HAP-1 (cell line): ENCODE measurements around the gene PLEKHH3.

Experiments used
- DNase-seq, 2 experiments: peaks; one replicate each; pipeline ENCODE4 v3.0.0-alpha.2; 2016 to 2020; ENCODE audit warnings: low spot score in 2 of 2
- H3K27me3 ChIP-seq: fragments of 250-450 bp; sonication (Bioruptor Pico); 2 replicates; pipeline ENCODE4 v1.5.1; 2020; ENCODE audit warnings: low read depth, mild to moderate bottlenecking, moderate library complexity
- H3K36me3 ChIP-seq: fragments of 250-450 bp; sonication (Bioruptor Pico); replicated peaks from 2 replicates; pipeline ENCODE4 v1.5.1; 2020; ENCODE audit warnings: mild to moderate bottlenecking
- H3K4me1 ChIP-seq: fragments of 250-450 bp; sonication (Bioruptor Pico); 2 replicates; pipeline ENCODE4 v1.5.1; 2020; ENCODE audit warnings: mild to moderate bottlenecking
- H3K4me3 ChIP-seq: fragments of 250-450 bp; sonication (Bioruptor Pico); 2 replicates; pipeline ENCODE4 v1.5.1; 2020; ENCODE audit warnings: mild to moderate bottlenecking, moderate library complexity
- H3K9me3 ChIP-seq: fragments of 250-450 bp; sonication (Bioruptor Pico); 2 replicates; pipeline ENCODE4 v1.5.1; 2020; ENCODE audit warnings: mild to moderate bottlenecking, moderate library complexity
- in situ Hi-C: fragments of 300-500 bp; cut with MboI; formaldehyde crosslinking; loops from 3 replicates; pipeline ENCODE4 v1.14.3; 2020; ENCODE audit warnings: low sequenced_read_pairs, inconsistent platforms, mixed read lengths

Gene PLEKHH3

DNA sequence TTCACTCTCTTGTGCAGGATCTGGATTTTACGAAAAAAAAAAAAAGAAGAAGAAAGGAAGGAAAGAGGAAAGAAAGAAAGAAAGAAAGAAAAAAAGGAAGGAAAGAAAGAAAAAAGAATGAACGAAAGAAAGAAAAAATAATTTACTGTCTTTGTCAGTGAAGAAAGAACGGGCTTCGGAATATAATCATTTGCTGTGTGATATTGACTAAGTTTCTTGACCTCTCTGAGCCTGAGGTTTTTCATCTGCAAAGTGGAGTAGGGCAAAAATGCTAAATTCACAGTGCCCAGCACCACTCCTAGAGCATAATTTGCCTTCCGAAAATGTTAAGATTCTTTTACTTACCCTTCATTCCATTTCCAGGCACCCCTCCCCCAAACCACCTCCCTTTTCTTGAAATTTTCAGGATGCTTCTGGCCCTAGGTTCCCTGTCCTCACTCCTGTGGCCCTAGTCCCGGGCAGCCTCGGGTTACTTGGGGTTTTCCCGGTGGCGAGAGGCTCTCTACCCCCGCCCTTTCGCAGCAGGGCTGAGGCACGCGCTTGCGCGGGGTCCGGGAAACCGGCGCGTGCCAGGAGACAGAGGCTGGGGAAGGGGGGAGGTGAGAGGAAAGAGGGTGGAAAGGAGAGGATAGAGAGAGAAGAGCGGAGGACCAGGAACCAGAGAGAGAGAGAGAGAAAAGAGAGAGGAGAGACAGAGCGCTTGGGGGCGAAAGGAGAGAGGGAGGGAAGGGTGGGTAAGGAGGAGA lies 5.4 kb upstream of the PLEKHH3 start, which contains the start of gene CNTNAP1:
Gene CNTNAP1 (plus strand): TSS at position 556 of the 746 bp plus-strand sequence. CDS start 299 bp downstream, outside the sequence.
- H3K36me3 ChIP-seq: peaks cover 15% of the 10 kb centered on the region
- peak; percentile 78 to 87 for DNase-seq
- no peaks in the 10 kb centered on the region for H3K27me3 ChIP-seq
- H3K9me3 ChIP-seq: no peaks in the 10 kb centered on the region
- in situ Hi-C loops: no loop called here
- H3K4me1 ChIP-seq: peaks cover 45% of the 10 kb centered on the region
- peak within 1 kb of the TSS; percentile 48 for H3K4me3 ChIP-seq

DNA sequence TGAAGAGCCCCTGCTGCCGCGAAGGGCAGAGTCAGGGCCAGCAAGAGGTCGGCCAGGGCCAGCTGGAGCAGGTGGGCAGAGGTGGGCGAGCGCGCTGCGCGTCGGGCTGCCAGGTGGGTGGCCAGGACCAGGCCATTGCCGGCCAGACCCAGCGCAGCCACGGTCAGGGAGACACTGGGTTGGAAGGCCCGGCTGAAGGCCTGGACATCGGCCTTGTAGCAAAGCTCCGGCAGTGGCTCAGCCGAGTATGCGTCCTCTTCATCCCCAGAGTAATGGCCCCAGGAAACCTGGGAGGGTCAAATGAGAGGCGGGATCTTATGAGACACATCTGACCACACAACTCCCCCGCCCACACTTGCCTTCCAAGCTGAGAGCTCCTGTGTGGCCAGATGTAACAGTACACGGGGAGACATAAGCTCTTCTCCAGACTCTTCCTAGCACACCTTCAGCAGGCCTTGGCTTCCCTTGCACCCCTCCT lies 3.6 kb upstream of the PLEKHH3 start:
- Histone ChIP-seq H3K4me3 (no peak overlapping the region; the same call in 1 of the 2 replicates), H3K27me3 (no peaks in the 10 kb centered on the region), H3K9me3 (no peaks in the 10 kb centered on the region), H3K36me3 (peaks cover 6% of the 10 kb centered on the region), H3K4me1 (peaks cover 45% of the 10 kb centered on the region)
- peak in 1 of 2 experiments; percentile 59 for DNase-seq
- in situ Hi-C loops: no loop called here

DNA sequence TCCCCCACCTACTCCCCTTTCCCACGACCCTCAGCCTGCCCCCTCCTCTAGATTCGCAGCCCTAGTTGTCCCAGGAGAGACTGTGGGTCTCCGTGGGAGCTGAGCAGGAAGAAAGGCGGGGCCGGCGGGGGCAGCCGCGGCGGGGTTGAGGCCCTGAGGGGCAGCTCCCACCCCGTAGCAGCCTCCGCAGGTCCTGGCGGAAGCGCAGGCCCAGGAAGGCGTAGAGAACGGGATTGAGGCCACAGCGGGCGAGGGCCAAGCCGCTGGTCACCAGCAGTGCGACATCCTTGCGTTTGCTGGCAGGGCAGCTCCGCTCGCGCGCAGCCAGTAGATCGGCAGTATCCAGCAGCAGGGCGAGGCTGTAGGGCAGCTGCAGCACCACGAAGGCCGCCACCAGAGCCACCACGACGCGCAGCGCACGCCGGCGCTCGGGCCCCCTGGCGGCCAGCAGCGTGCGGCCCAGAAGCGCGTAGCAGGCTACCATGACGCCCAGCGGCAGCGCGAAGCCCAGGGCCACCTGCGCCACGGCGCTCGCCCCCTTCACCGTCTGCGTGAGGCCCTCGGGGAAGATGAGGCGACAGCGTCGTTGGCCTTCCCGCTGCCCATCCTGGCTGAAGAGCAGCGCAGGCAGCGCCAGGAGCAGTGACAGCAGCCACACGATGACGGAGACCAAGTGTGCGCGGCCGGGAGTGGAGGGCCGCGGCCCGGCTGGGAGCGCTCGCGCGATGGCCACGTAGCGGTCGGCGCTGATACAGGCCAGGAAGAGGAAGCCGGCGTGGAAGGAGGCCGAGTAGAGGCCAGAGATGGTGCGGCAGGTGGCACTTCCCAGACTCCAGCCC lies 2.9 kb upstream of the PLEKHH3 start:
- Histone ChIP-seq H3K4me1 (peaks cover 46% of the 10 kb centered on the region), H3K9me3 (no peaks in the 10 kb centered on the region), H3K36me3 (no peaks in the 10 kb centered on the region; the same call in none of the 2 replicates), H3K4me3 (peak overlapping the region; percentile 49), H3K27me3 (no peaks in the 10 kb centered on the region)
- peak; percentile 74 to 88 for DNase-seq
- in situ Hi-C loops: loop anchor here (5.0 kb wide), 1 partner anchor 97 kb away; no protein-coding TSS in a partner anchor

DNA sequence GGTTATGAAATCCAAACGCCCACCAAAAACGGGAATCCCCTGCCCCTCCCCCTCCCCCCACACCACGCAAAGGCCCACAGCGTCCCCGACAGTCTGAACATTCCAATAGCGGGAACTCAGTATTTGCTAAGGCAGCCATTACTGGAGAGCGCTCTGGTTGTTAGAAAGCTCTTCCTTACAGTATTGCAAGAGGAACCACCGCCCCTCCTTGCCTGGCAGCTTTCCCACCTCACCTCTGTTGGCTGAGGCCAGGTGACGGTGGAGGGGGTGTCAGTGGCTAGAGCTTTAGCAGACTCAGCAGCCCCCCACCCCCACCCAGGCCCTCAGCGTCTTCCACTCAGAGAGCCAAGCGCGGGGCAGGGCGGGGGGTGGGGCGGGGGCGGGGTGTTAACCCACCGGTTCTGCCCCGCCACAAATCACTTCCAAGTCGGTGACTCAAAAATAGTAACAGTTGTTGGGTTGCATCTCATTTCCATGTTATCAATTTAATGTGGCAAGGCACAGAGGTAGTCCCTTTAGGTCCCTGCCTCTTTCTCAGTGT lies 2.2 kb upstream of the PLEKHH3 start:
- in situ Hi-C loops: loop anchor here (5.0 kb wide), 1 partner anchor 97 kb away; no protein-coding TSS in a partner anchor
- DNase-seq: peak; percentile 52 to 76
- Histone ChIP-seq H3K27me3 (no peaks in the 10 kb centered on the region), H3K4me1 (peaks cover 52% of the 10 kb centered on the region), H3K9me3 (no peaks in the 10 kb centered on the region), H3K4me3 (peak overlapping the region; percentile 49), H3K36me3 (no peaks in the 10 kb centered on the region; the same call in none of the 2 replicates)

DNA sequence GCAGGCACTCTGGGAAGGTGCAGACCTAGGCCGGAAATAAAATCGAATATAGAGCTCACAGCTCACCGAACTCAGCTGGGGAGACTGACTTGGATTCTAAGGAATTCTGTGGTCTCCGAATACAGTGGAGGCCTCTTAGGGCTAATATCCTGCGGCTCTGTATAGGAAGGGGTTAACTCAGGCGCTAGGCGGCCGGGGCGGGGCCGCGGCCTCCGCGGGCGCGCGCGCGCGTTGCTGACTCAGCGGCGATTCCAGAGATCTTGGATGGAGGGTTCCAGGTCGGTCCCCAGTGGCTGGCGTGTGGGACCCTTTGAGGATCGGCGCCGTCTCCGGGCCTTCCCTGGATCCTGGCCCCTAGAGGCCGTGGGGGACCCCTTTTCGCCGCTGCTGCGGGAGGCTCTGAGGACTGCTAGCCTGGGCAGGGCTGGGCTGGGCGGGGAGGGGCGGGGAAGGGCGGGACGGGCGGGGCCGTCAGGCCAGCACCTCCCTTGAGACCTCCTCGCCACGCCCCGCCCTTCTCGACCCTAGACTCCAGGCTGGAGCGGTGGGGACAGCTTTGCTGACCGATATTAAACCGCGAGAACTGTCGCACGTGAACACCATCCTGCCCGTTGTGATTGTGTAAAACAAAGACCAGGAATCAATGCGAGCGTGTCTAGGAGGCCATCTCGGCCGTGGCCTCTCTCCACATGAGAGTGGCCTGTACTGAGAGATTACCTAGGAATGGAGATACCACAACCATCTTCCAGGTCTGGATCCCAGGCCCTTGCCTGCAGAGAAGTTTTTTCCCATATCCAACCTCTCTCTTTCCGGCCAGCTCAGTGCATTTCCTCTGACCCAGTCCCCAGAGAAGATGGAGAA lies 1.4 kb upstream of the PLEKHH3 start:
- peaks cover 49% of the 10 kb centered on the region for H3K4me1 ChIP-seq
- peak; percentile 97 to 99 for DNase-seq
- in situ Hi-C loops: loop anchor here (5.0 kb wide), 1 partner anchor 96 kb away; no protein-coding TSS in a partner anchor
- peaks cover 5% of the 10 kb centered on the region for H3K36me3 ChIP-seq
- H3K9me3 ChIP-seq: no peaks in the 10 kb centered on the region
- peak overlapping the region; percentile 49 for H3K4me3 ChIP-seq
- H3K27me3 ChIP-seq: no peaks in the 10 kb centered on the region

DNA sequence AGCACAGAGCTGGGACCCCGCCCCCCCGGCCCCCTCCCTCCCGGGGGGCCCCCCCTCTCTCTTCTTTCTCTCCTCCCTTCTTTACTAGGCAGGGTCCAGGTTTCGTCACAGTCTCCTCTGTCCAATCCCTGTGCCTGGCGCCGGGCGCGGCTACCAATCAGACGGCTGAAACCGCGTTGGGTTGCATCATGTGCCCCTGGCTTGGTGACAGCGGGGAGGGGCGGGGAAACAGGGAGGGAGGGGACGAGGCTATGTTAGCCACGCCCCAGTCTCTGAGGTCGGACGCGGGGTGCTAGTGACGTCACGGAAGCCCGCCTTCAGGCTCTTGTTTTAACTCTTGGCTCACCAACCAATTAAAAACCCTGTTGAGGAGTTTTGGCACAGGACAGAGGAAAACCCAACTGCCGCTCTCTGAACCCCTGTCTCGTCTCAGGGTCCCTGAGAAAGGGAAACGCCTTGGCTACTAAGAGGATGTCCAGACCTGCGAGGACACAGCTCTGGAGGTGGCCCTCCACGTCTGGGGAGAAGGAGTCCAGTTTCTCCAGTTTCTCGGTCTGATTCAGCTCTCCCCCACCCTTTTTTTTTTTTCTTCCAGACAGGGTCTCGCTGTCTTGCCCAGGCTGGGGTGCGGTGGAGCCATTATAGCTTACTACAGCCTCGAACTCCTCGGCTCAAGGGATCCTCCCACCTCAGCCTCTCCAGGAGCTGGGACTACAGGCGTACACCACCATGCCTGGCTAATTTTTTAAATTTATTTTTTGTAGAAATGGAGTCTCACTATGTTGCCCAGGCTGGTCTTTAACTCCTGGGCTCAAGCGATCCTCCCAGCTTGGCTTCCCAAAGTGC lies 441 bp upstream of the PLEKHH3 start:
- Histone ChIP-seq H3K36me3 (peaks cover 14% of the 10 kb centered on the region), H3K4me1 (peaks cover 49% of the 10 kb centered on the region), H3K4me3 (peak overlapping the region; percentile 80), H3K27me3 (no peaks in the 10 kb centered on the region), H3K9me3 (no peaks in the 10 kb centered on the region)
- in situ Hi-C loops: loop anchor here (5.0 kb wide), 1 partner anchor 95 kb away; no protein-coding TSS in a partner anchor
- peak; percentile 100 for DNase-seq

DNA sequence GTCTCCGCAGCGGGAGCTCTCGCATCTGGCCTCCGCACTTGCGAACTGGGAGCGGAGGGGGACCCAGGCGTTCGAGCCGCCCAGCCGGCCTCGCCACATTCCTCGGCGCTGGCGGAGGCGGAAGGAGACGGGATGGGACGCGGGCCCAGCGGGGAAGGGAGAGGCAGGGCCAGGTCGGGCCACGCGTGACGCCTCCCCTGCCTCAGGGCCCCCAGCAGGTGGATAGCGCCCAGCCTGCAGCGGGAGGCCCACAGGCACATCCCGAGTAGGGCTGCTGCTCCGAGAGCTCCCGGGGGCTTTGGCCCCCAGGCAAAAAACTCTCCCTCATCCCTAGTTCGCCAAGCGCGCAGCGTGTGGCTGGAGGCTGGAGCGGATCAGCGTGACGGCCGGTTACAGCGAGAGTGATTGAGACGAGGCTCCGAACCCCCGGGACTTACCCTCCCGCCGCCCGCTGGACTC lies 800 bp downstream of the PLEKHH3 start:
- H3K27me3 ChIP-seq: no peaks in the 10 kb centered on the region
- DNase-seq: peak in 1 of 2 experiments; percentile 55
- in situ Hi-C loops: loop anchor here (5.0 kb wide), 1 partner anchor 94 kb away; no protein-coding TSS in a partner anchor
- H3K4me3 ChIP-seq: peak overlapping the region; percentile 80
- H3K9me3 ChIP-seq: no peaks in the 10 kb centered on the region
- H3K4me1 ChIP-seq: peaks cover 39% of the 10 kb centered on the region
- H3K36me3 ChIP-seq: peaks cover 25% of the 10 kb centered on the region

DNA sequence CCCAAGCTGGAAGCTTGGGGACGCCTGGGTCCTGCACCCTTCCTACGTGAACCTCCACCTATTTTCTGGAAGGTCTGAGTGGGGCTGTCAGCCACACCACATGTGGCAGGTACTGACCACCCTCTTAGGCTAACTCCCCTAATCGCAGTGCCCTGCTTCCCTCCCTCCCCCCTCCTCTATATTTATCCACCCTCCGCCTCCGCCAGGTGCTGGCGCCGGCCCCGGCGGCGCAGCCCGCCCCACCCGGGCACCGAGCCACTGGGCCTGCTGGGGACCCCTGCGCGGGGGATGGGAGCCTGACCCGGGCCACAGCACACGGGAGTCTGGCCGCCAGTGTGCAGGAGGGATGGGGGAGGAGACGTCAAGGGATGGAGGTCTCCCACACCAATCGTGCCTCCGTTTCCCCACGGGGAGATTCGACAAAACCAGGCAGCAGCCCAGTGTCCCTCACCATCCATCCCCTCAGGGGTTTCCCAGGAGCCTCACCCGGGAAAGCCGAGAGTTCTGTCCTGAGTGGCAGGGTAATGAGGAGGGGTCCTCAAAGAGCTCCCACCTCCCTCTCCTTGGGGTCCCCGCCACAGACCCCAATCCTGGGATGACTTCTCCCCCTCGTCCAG lies 1.3 kb downstream of the PLEKHH3 start:
- H3K4me1 ChIP-seq: peaks cover 34% of the 10 kb centered on the region
- in situ Hi-C loops: loop anchor here (5.0 kb wide), 1 partner anchor 93 kb away; no protein-coding TSS in a partner anchor
- no peak for DNase-seq

DNA sequence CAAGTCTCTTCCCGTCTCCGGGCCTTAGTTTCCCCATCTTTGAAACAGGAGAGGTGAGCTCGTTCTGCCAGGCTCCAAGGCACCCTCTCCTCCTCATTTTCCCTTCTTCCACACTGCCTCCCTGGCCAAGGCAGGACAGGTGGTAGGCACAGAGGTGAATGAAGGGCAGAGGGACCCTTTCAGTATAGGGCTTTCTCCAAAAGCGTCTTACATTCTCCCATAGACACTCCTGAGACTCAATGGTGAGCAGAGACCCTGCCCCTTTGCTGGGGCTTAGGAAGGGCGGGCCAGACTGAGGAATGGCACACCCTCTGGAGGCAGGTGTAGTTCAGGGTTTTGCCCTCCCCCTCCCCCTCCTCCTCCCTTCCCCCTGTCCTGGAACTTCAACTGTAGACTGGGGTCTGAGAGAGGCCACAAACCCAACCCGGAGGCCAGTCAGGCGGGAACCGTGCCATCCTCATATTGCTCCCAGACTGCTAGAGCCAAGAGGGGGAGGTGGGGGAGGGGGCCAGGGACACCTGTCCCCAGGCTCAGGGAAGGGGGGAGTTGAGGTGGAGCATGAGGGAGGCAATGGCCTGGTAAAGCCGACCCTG lies 1.9 kb downstream of the PLEKHH3 start:
- peak overlapping the region; percentile 80 for H3K4me3 ChIP-seq

More for the DNA sequence above, 1.3 kb downstream of the PLEKHH3 start:
- Histone ChIP-seq H3K36me3 (peaks cover 30% of the 10 kb centered on the region), H3K4me3 (peak overlapping the region; percentile 80), H3K9me3 (no peaks in the 10 kb centered on the region), H3K27me3 (no peaks in the 10 kb centered on the region)

DNA sequence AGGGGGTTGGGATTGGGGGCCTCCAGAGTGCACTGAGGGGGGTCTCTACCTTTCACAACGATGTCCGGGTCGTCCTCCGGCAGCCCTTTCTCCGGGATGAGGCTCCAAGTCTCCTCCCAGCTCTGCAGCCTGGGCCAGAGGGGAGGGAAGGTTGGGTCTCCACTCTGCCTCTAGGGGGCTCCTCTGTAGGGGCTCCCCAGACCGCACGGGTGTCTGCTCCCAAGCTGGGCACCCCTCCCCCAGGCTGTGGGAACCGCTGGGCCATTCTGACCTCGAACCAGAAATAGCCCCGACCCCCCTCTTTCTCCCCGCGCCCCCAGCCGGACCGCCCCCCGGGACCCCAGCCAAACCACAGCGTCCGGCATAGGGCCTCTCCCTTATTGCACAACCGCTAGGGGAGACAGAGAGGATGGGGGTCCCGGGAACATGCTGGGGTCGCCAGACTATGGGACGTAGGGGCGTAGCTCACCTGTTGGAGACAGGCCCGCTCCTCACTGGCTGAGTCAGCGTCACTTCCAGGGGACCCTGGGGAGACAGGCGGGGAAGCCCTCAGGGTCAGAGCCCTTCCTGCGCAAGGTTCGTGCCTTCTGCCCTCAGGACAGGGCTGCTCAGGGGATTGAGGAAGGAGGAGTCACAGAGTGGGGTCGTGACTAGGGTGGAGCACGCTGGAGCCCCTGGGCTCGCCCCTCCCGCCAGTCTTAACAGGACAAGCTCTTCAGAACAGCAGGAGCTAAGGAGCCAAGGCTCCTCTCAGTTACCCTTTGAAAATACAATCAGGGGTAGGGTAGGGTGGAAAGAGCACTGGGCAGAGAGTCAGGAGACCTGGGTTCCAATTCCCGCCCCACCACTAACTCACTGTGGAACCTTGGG lies 2.7 kb downstream of the PLEKHH3 start:
- in situ Hi-C loops: no loop called here
- Histone ChIP-seq H3K4me3 (peak overlapping the region; percentile 80), H3K36me3 (peaks cover 40% of the 10 kb centered on the region), H3K27me3 (no peaks in the 10 kb centered on the region), H3K4me1 (peaks cover 21% of the 10 kb centered on the region), H3K9me3 (no peaks in the 10 kb centered on the region)
- DNase-seq: peak in 1 of 2 experiments; percentile 76

More for the DNA sequence above, 1.9 kb downstream of the PLEKHH3 start:
- in situ Hi-C loops: loop anchor here (5.0 kb wide), 1 partner anchor 93 kb away; no protein-coding TSS in a partner anchor
- H3K9me3 ChIP-seq: no peaks in the 10 kb centered on the region
- no peaks in the 10 kb centered on the region for H3K27me3 ChIP-seq
- peak; percentile 32 to 47 for DNase-seq
- H3K36me3 ChIP-seq: peaks cover 33% of the 10 kb centered on the region
- H3K4me1 ChIP-seq: peaks cover 28% of the 10 kb centered on the region
